H9 (cell line): Measurements from ENCODE around the gene NRXN3. TPM values are rescaled to one million over a fixed set of nuclear protein-coding genes. Genes with fewer than 3 reads are reported as not detected.
A peak's percentile ranks its signal among the peaks of the same experiment; 100 is the strongest.

Experiments used
- DNase-seq: peaks from one replicate; pipeline ENCODE4 v3.0.0-alpha.2; 2017
- H2AFZ ChIP-seq: one replicate; pipeline ENCODE4 v1.6.1; 2013; ENCODE audit warnings: mild to moderate bottlenecking, low read length, control low read depth, moderate library complexity
- H2AK5ac ChIP-seq: 2 replicates; pipeline ENCODE4 v1.6.1; 2013; ENCODE audit warnings: low read length, control low read depth, mixed read lengths; ENCODE audit not compliant: insufficient read length
- H2BK120ac ChIP-seq: one replicate; pipeline ENCODE4 v1.6.1; 2013; ENCODE audit warnings: low read depth, mild to moderate bottlenecking, low read length, control low read depth, inconsistent platforms; ENCODE audit not compliant: poor library complexity, severe bottlenecking
- H2BK12ac ChIP-seq: 2 replicates; pipeline ENCODE4 v1.6.1; 2013; ENCODE audit warnings: low read length, control low read depth, mixed read lengths, low read depth; ENCODE audit not compliant: insufficient read length
- H2BK15ac ChIP-seq: 2 replicates; pipeline ENCODE4 v1.6.1; 2013; ENCODE audit warnings: low read depth, low read length, control low read depth
- H2BK20ac ChIP-seq: one replicate; pipeline ENCODE4 v1.6.1; 2013; ENCODE audit warnings: low read depth, mild to moderate bottlenecking, low read length, control low read depth, inconsistent platforms; ENCODE audit not compliant: poor library complexity, severe bottlenecking
- H2BK5ac ChIP-seq: 2 replicates; pipeline ENCODE4 v1.6.1; 2013; ENCODE audit warnings: low read length, control low read depth, mixed read lengths; ENCODE audit not compliant: insufficient read length
- H3K14ac ChIP-seq: 2 replicates; pipeline ENCODE4 v1.6.1; 2013; ENCODE audit warnings: low read length, control low read depth; ENCODE audit not compliant: insufficient read depth
- H3K18ac ChIP-seq: 2 replicates; pipeline ENCODE4 v1.6.1; 2013; ENCODE audit warnings: low read depth, mild to moderate bottlenecking, mixed read lengths, low read length, control low read depth; ENCODE audit not compliant: insufficient read length
- H3K23ac ChIP-seq: 2 replicates; pipeline ENCODE4 v1.6.1; 2013; ENCODE audit warnings: low read length, control low read depth, mixed read lengths, low read depth; ENCODE audit not compliant: insufficient read length
- H3K23me2 ChIP-seq: 2 replicates; pipeline ENCODE4 v1.6.1; 2013; ENCODE audit warnings: low read depth, mild to moderate bottlenecking, mixed read lengths, low read length, control low read depth; ENCODE audit not compliant: insufficient read length, poor library complexity, severe bottlenecking
- H3K27ac ChIP-seq: 2 replicates; pipeline ENCODE4 v1.5.1; 2013; ENCODE audit warnings: low read length, control low read depth, mixed read lengths, low read depth; ENCODE audit not compliant: insufficient read length
- H3K27me3 ChIP-seq: 2 replicates; pipeline ENCODE4 v1.6.1; 2013; ENCODE audit warnings: low read length, control low read depth, inconsistent platforms; ENCODE audit not compliant: insufficient read depth
- H3K4ac ChIP-seq: 2 replicates; pipeline ENCODE4 v1.6.1; 2013; ENCODE audit warnings: low read depth, mild to moderate bottlenecking, control low read depth, inconsistent platforms, low read length, moderate library complexity
- H3K4me1 ChIP-seq: 2 replicates; pipeline ENCODE4 v1.6.1; 2013; ENCODE audit warnings: low read length, control low read depth, inconsistent platforms; ENCODE audit not compliant: insufficient read depth
- H3K4me2 ChIP-seq: 2 replicates; pipeline ENCODE4 v1.6.1; 2013; ENCODE audit warnings: low read length, control low read depth, mixed read lengths; ENCODE audit not compliant: insufficient read length, insufficient read depth
- H3K56ac ChIP-seq: 2 replicates; pipeline ENCODE4 v1.6.1; 2013; ENCODE audit warnings: low read depth, mild to moderate bottlenecking, mixed read lengths, low read length, control low read depth; ENCODE audit not compliant: insufficient read length
- H3K79me1 ChIP-seq: 2 replicates; pipeline ENCODE4 v1.6.1; 2013; ENCODE audit warnings: low read depth, mild to moderate bottlenecking, moderate library complexity, low read length, control low read depth, inconsistent platforms; ENCODE audit not compliant: insufficient read depth, poor library complexity, severe bottlenecking
- H3K79me2 ChIP-seq: 2 replicates; pipeline ENCODE4 v1.6.1; 2013; ENCODE audit warnings: low read length, control low read depth, inconsistent platforms; ENCODE audit not compliant: insufficient read depth
- H3K9ac ChIP-seq: 2 replicates; pipeline ENCODE4 v1.6.1; 2013; ENCODE audit warnings: low read length, control low read depth, mixed read lengths; ENCODE audit not compliant: insufficient read length; ENCODE audit errors: extremely low read depth
- H3K9me3 ChIP-seq: one replicate; pipeline ENCODE4 v1.6.1; 2013; ENCODE audit warnings: low read depth, low read length, inconsistent platforms; ENCODE audit not compliant: control insufficient read depth
- H3T11ph ChIP-seq: one replicate; pipeline ENCODE4 v1.6.1; 2013; ENCODE audit warnings: mild to moderate bottlenecking, low read length, control low read depth, inconsistent platforms
- H4K20me1 ChIP-seq: one replicate; pipeline ENCODE4 v1.6.1; 2013; ENCODE audit not compliant: control insufficient read depth, insufficient read length, insufficient read depth
- H4K5ac ChIP-seq: 2 replicates; pipeline ENCODE4 v1.6.1; 2013; ENCODE audit warnings: low read depth, mild to moderate bottlenecking, mixed read lengths, low read length, control low read depth; ENCODE audit not compliant: insufficient read length
- H4K8ac ChIP-seq: replicated peaks from 2 replicates; pipeline ENCODE4 v1.6.1; 2013; ENCODE audit warnings: low read length, control low read depth, mixed read lengths, low read depth; ENCODE audit not compliant: insufficient read length
- H4K91ac ChIP-seq: 2 replicates; pipeline ENCODE4 v1.6.1; 2013; ENCODE audit warnings: low read depth, mild to moderate bottlenecking, moderate library complexity, mixed read lengths, low read length, control low read depth; ENCODE audit not compliant: insufficient read length
- H3K27ac Mint-ChIP-seq, 3 experiments: 2 replicates in 2 of 3; 3 replicates in 1 of 3; pipeline ENCODE4 v1.8.0; 2020 to 2021; ENCODE audit warnings: mixed read lengths in 3 of 3, mild to moderate bottlenecking in 1 of 3, moderate library complexity in 1 of 3
- H3K27me3 Mint-ChIP-seq: 2 replicates; pipeline ENCODE4 v1.8.0; 2021; ENCODE audit warnings: low read depth, mild to moderate bottlenecking, moderate library complexity, mixed read lengths
- H3K36me3 Mint-ChIP-seq, 3 experiments: 2 replicates in 2 of 3; 3 replicates in 1 of 3; pipeline ENCODE4 v1.8.0; 2020 to 2021; ENCODE audit warnings: low read depth in 3 of 3, mixed read lengths in 3 of 3; ENCODE audit not compliant: insufficient read depth in 1 of 3
- H3K4me1 Mint-ChIP-seq, 2 experiments: 2 replicates each; pipeline ENCODE4 v1.8.0; 2020; ENCODE audit warnings: mixed read lengths in 2 of 2
- H3K4me3 Mint-ChIP-seq, 2 experiments: 2 replicates in 1 of 2; 3 replicates in 1 of 2; pipeline ENCODE4 v1.8.0; 2020 to 2021; ENCODE audit warnings: mild to moderate bottlenecking in 2 of 2, mixed read lengths in 2 of 2, moderate library complexity in 1 of 2
- H3K9me3 Mint-ChIP-seq, 2 experiments: 2 replicates in 1 of 2; 3 replicates in 1 of 2; pipeline ENCODE4 v1.8.0; 2020; ENCODE audit warnings: mild to moderate bottlenecking in 2 of 2, mixed read lengths in 2 of 2, moderate library complexity in 1 of 2
- WGBS: extraction: QIAGEN DNeasy Blood & Tissue Kit; methylation state at CpG from one replicate; pipeline ENCODE4 v1.1.7; 2013; ENCODE audit warnings: missing lambda C conversion rate, low lambda C conversion rate, mixed read lengths; ENCODE audit not compliant: insufficient read length; ENCODE audit errors: extremely low coverage; 5-methylcytosine and 5-hydroxymethylcytosine counted together
- total RNA-seq: library from RNA; stranded (reverse); gene quantifications from 2 replicates; pipeline ENCODE4 v1.2.1, GENCODE V29; 2021
- TF ChIP-seq, protein P1 (sequence below): fragments of 200-600 bp; sonication (generic); conservative IDR thresholded peaks from 3 replicates; pipeline ENCODE4 v1.8.0; 2021; ENCODE audit warnings: antibody characterized with exemption, mild to moderate bottlenecking

NRXN3 gene
- total RNA-seq, 1 experiment from 2014 or later = 1.8 TPM

DNA sequence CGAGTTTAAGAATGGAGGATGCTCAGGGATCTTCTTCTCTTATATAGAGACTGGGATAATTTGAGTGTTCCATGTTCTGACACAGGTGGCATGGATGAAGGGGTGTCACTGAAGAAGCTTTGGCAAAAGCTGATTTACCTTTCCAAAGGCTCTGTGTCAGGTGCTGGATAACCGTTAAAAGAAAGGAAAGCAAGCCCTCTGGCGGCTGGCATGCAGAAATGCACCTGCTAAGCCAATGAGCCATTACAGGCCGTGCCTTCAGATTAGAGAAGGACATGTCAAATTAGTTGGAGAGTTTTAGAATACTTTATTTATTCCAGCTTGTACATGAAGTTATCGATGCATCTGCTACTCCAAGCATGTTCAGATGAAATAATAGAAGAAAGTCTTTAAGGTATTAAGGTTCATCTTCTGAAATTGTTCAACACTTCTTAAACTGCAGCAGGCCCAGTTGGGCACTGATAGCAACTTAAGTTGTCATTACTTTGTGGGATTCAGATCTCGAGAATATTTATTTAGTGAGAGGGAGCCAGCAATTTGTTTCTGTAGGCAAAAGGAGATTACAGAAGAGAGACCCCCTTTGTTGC is 678.2 kb downstream of the NRXN3 start:
- no CpG with 5 or more reads among the region's 6 CpGs for WGBS
- Histone ChIP-seq H3T11ph (no peak overlapping the region), H2BK120ac (no peak overlapping the region), H4K91ac (no peak overlapping the region), H3K23me2 (no peaks in the 10 kb centered on the region), H2BK5ac (no peak overlapping the region), H3K18ac (no peak overlapping the region), H4K8ac (no peak overlapping the region), H3K27me3 (no peaks in the 10 kb centered on the region), H4K20me1 (no peaks in the 10 kb centered on the region), H3K79me2 (no peaks in the 10 kb centered on the region), H3K23ac (no peak overlapping the region), H2BK12ac (no peak overlapping the region), H3K4me2 (no peak overlapping the region), H3K56ac (no peak overlapping the region), H2AFZ (no peak overlapping the region), H4K5ac (no peak overlapping the region), H3K4me1 (no peaks in the 10 kb centered on the region; the same call in 1 of the 2 replicates), H3K4ac (no peak overlapping the region), H3K27ac (no peak overlapping the region), H3K9me3 (no peaks in the 10 kb centered on the region), H2BK15ac (no peak overlapping the region), H2BK20ac (no peak overlapping the region), H3K79me1 (no peaks in the 10 kb centered on the region), H2AK5ac (no peak overlapping the region), H3K14ac (no peak overlapping the region), H3K9ac (no peak overlapping the region)
- H3K4me1 Mint-ChIP-seq = peaks cover 37 to 45% of the 10 kb centered on the region in 2 experiments
- H3K4me3 Mint-ChIP-seq = no peak overlapping the region; a peak in 1 of 5 replicates
- H3K27me3 Mint-ChIP-seq = no peaks in the 10 kb centered on the region
- H3K27ac Mint-ChIP-seq = no peak overlapping the region; a peak in 3 of 7 replicates
- H3K9me3 Mint-ChIP-seq = peaks cover 3% of the 10 kb centered on the region in 2 experiments; a peak in 2 of 5 replicates
- peak; percentile 68 for DNase-seq
- H3K36me3 Mint-ChIP-seq = peaks cover 0 to 4% (median 2%) of the 10 kb centered on the region in 3 experiments; a peak in 3 of 7 replicates
- TF ChIP-seq, protein P1, sequence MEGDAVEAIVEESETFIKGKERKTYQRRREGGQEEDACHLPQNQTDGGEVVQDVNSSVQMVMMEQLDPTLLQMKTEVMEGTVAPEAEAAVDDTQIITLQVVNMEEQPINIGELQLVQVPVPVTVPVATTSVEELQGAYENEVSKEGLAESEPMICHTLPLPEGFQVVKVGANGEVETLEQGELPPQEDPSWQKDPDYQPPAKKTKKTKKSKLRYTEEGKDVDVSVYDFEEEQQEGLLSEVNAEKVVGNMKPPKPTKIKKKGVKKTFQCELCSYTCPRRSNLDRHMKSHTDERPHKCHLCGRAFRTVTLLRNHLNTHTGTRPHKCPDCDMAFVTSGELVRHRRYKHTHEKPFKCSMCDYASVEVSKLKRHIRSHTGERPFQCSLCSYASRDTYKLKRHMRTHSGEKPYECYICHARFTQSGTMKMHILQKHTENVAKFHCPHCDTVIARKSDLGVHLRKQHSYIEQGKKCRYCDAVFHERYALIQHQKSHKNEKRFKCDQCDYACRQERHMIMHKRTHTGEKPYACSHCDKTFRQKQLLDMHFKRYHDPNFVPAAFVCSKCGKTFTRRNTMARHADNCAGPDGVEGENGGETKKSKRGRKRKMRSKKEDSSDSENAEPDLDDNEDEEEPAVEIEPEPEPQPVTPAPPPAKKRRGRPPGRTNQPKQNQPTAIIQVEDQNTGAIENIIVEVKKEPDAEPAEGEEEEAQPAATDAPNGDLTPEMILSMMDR = peak; percentile 98
